Uterus (tissue), 2 donors: ENCODE measurements around the gene ABTB1.

Source experiments
- CTCF ChIP-seq, 4 experiments: fragments of 200-600 bp in 2 of 4; fragments of 450-650 bp in 2 of 4; sonication (generic) in 2 of 4; IDR thresholded peaks; one replicate each; pipeline ENCODE4 v1.5.1; 2016 to 2019; ENCODE audit warnings: antibody characterized with exemption in 4 of 4, mild to moderate bottlenecking in 2 of 4, moderate library complexity in 1 of 4
- POLR2A ChIP-seq, 2 donors: fragments of 450-650 bp; IDR thresholded peaks; one replicate each; pipeline ENCODE4 v1.6.1; 2016; ENCODE audit warnings: antibody characterized with exemption in 2 of 2, mild to moderate bottlenecking in 1 of 2, moderate library complexity in 1 of 2

- TF ChIP-seq CTCF (IDR thresholded peaks at IDR 0.05) (no peak), POLR2A (IDR thresholded peaks at IDR 0.05) (no peak)
Measured at GRCh38 chr3:127634653-127635052, 38.1 kb upstream of the ABTB1 start.
